NT2/D1 (cell line): ENCODE results near the gene BLOC1S4.

Source experiments
- DNase-seq: peaks from one replicate; pipeline ENCODE4 v3.0.0-alpha.2; 2011; ENCODE audit warnings: low read depth, low spot score
- H3K27me3 ChIP-seq: 2 replicates; pipeline ENCODE4 v1.6.0; 2011; ENCODE audit warnings: mild to moderate bottlenecking; ENCODE audit not compliant: insufficient read length, insufficient read depth
- H3K36me3 ChIP-seq: 2 replicates; pipeline ENCODE4 v1.6.1; 2011; ENCODE audit warnings: mild to moderate bottlenecking, low read length, mixed read lengths; ENCODE audit not compliant: insufficient read depth, insufficient read length
- H3K4me1 ChIP-seq: 2 replicates; pipeline ENCODE4 v1.5.1; 2011; ENCODE audit not compliant: insufficient read depth, insufficient read length
- H3K4me3 ChIP-seq: 2 replicates; pipeline ENCODE4 v1.5.1; 2011; ENCODE audit warnings: low read depth; ENCODE audit not compliant: insufficient read length
- H3K9ac ChIP-seq: 2 replicates; pipeline ENCODE4 v1.6.0; 2011; ENCODE audit warnings: low read depth; ENCODE audit not compliant: insufficient read length
- H3K9me3 ChIP-seq: 2 replicates; pipeline ENCODE4 v1.5.1; 2011; ENCODE audit warnings: mild to moderate bottlenecking, low read length; ENCODE audit not compliant: insufficient read depth
- SUZ12 ChIP-seq: IDR thresholded peaks from 2 replicates; pipeline ENCODE4 v1.6.1; 2011; ENCODE audit not compliant: insufficient read length, insufficient read depth; ENCODE audit errors: extremely low read depth
- YY1 ChIP-seq: IDR thresholded peaks from 2 replicates; pipeline ENCODE4 v1.6.1; 2011; ENCODE audit not compliant: insufficient read length, insufficient read depth
- ZNF274 ChIP-seq: IDR thresholded peaks from 2 replicates; pipeline ENCODE4 v1.6.1; 2011; ENCODE audit warnings: mild to moderate bottlenecking, low read depth, low read length

Gene BLOC1S4

GRCh38 chr4:6748286-6748685 is 32.3 kb downstream of the BLOC1S4 start:
- TF ChIP-seq SUZ12: no peak
- no peak for TF ChIP-seq YY1
- TF ChIP-seq ZNF274: no peak
- no peaks in the 10 kb centered on the region for H3K27me3 ChIP-seq
- no peak overlapping the region for H3K4me3 ChIP-seq
- no peaks in the 10 kb centered on the region for H3K9me3 ChIP-seq
- H3K36me3 ChIP-seq: no peaks in the 10 kb centered on the region
- no peak for DNase-seq
- no peak overlapping the region for H3K9ac ChIP-seq
- peaks cover 8% of the 10 kb centered on the region for H3K4me1 ChIP-seq

GRCh38 chr4:6749340-6750171 is 33.6 kb downstream of the BLOC1S4 start:
- H3K9me3 ChIP-seq: peaks cover 2% of the 10 kb centered on the region; the same call in 1 of the 2 replicates
- H3K4me1 ChIP-seq: peaks cover 8% of the 10 kb centered on the region
- no peaks in the 10 kb centered on the region for H3K27me3 ChIP-seq
- H3K4me3 ChIP-seq: no peak overlapping the region
- H3K9ac ChIP-seq: no peak overlapping the region
- H3K36me3 ChIP-seq: no peaks in the 10 kb centered on the region
- no peak for TF ChIP-seq SUZ12
- TF ChIP-seq ZNF274: no peak
- TF ChIP-seq YY1: no peak
- DNase-seq: no peak

- H3K4me3 ChIP-seq: no peak overlapping the region
- peaks cover 8% of the 10 kb centered on the region for H3K4me1 ChIP-seq
- H3K36me3 ChIP-seq: no peaks in the 10 kb centered on the region
- no peaks in the 10 kb centered on the region for H3K27me3 ChIP-seq
- peaks cover 12% of the 10 kb centered on the region; the same call in 1 of the 2 replicates for H3K9me3 ChIP-seq
- no peak for TF ChIP-seq YY1
- no peak for TF ChIP-seq ZNF274
- no peak for DNase-seq
- H3K9ac ChIP-seq: peak overlapping the region; percentile 43
Observed at GRCh38 chr4:6750286-6751221, 34.6 kb downstream of the BLOC1S4 start.

DNA sequence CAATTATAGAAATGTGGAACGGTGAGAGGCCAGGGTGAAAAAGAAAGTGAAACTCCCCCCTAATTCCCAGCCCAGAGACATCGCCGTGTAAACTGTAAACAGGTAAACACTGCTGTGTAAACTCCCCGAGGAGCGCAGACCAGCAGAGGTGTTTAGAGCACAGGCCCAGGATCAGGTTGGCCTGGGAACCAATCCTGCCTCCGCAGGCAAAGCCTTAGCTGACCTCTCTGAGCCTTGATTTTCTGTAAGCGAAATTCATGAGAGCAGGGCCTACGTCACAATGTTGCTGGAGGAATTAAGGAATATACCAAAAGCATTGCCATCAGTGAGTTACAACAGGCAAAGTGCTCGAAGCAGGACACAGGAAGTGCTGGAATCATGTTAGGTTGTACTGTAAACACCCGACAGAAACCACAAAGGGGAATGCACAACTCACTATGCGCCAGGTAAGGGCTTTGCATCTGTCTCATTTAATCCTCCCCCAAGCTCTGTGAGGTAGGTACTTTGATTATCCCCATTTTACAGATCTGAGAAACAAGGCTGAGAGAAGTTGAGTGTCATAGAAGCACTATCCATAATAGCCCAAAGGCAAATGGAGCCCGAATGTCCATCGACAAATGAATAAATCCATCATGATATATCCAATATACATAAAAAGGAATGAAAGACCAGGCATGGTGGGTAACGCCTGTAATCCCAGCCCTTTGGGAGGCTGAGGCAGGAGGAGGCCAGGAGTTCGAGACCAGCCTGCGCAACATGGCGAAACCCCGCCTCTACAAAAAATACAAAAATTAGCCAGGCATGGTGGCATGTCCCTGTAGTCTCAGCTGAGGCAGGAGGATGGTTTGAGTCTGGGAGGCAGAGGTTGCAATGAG is 35.9 kb downstream of the BLOC1S4 start:
- H3K4me3 ChIP-seq: no peak overlapping the region

GRCh38 chr4:6752486-6752829 is 36.5 kb downstream of the BLOC1S4 start:
- Histone ChIP-seq H3K4me3 (no peak overlapping the region), H3K36me3 (no peaks in the 10 kb centered on the region), H3K9ac (no peak overlapping the region), H3K9me3 (peaks cover 12% of the 10 kb centered on the region; the same call in 1 of the 2 replicates), H3K4me1 (peaks cover 4% of the 10 kb centered on the region), H3K27me3 (no peaks in the 10 kb centered on the region)
- DNase-seq: no peak
- TF ChIP-seq ZNF274 (no peak), YY1 (no peak), SUZ12 (no peak)

More for the DNA sequence above, 35.9 kb downstream of the BLOC1S4 start:
- Histone ChIP-seq H3K9ac (no peak overlapping the region), H3K4me1 (peaks cover 4% of the 10 kb centered on the region), H3K36me3 (no peaks in the 10 kb centered on the region), H3K27me3 (no peaks in the 10 kb centered on the region), H3K9me3 (peaks cover 12% of the 10 kb centered on the region; the same call in 1 of the 2 replicates)
- TF ChIP-seq SUZ12: no peak
- DNase-seq: no peak

DNA sequence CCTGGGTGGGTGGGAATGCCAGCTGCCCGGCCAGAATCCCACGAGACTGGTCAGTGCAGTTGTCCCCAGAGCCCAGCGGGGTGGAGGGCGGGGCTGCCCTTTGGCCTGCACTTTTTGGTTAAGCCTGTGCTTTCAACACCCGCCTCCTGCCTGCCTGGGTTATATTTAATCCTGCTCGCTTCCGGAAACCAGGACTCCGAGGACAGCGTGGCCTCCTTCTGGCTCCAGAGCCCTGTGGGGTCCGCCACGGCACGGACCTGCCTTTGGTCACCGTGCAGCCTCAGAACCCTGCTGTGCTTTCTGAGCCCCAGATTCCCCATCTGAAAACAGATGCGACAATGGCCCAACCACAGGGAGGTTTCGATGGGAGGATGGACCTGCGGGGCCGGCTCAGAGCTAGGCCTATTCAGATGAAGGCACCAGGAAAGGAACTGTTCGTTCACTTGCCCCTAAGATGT is 37.2 kb downstream of the BLOC1S4 start:
- H3K36me3 ChIP-seq: no peaks in the 10 kb centered on the region
- no peak for DNase-seq
- no peaks in the 10 kb centered on the region for H3K27me3 ChIP-seq
- H3K4me1 ChIP-seq: peaks cover 4% of the 10 kb centered on the region
- no peak for TF ChIP-seq YY1
- peaks cover 12% of the 10 kb centered on the region; the same call in 1 of the 2 replicates for H3K9me3 ChIP-seq
- peak overlapping the region; percentile 38 for H3K9ac ChIP-seq
- H3K4me3 ChIP-seq: no peak overlapping the region
